Endothelial cell of umbilical vein (primary cell): Measurements from ENCODE around the gene SLC35G1. TPM values are rescaled to one million over a fixed set of nuclear protein-coding genes. Genes with fewer than 3 reads are reported as not detected.
A peak's percentile ranks its signal among the peaks of the same experiment; 100 is the strongest.

Experiments
- BruUV-seq: library from RNA; stranded (reverse); fragments of 400-500 nt; replicated peaks from 2 replicates; lab custom pipeline; 2021; lab: Mats Ljungman, UMichigan
- CTCF ChIA-PET: fragments of 300-600, 350-600 bp; sonication (Branson Sonifier 250); formaldehyde crosslinking; loops from one replicate; lab custom pipeline; 2021; ENCODE audit warnings: antibody characterized with exemption, inconsistent platforms; lab: Charles Lee
- POLR2A ChIA-PET: fragments of 300-600, 350-600 bp; sonication (Branson Sonifier 250); formaldehyde crosslinking; loops from one replicate; lab custom pipeline; 2021; ENCODE audit warnings: antibody characterized with exemption, inconsistent platforms; lab: Charles Lee
- DNase-seq: peaks from one replicate; pipeline ENCODE4 v3.0.0-alpha.2; 2011; ENCODE audit warnings: low read depth, low spot score
- FAIRE-seq: peaks from 2 replicates; lab custom pipeline; 2011; peaks lifted over from hg19 to GRCh38; lab: Jason Lieb, UNC
- H2AFZ ChIP-seq: 2 replicates; pipeline ENCODE4 v1.6.0; 2012; ENCODE audit warnings: low read depth, low read length, control low read depth, inconsistent platforms
- H3K27ac ChIP-seq: 2 replicates; pipeline ENCODE4 v1.5.1; 2011; ENCODE audit warnings: low read depth, mild to moderate bottlenecking, control low read depth, low read length, moderate library complexity; ENCODE audit not compliant: insufficient read depth
- H3K27me3 ChIP-seq, 2 experiments: 2 replicates each; pipeline versions ENCODE4 v1.6.0 to v1.6.1; 2011; ENCODE audit warnings: low read length in 2 of 2, mixed read lengths in 1 of 2; ENCODE audit not compliant: control insufficient read depth in 2 of 2, insufficient read depth in 2 of 2
- H3K36me3 ChIP-seq, 2 experiments: 2 replicates in 1 of 2; 3 replicates in 1 of 2; pipeline ENCODE4 v1.5.1; 2011; ENCODE audit warnings: low read length in 2 of 2, mild to moderate bottlenecking in 1 of 2, moderate library complexity in 1 of 2; ENCODE audit not compliant: control insufficient read depth in 2 of 2, insufficient read depth in 2 of 2; ENCODE audit errors: extremely low read depth in 1 of 2
- H3K4me1 ChIP-seq: 3 replicates; pipeline ENCODE4 v1.5.1; 2011; ENCODE audit warnings: mild to moderate bottlenecking, low read length; ENCODE audit not compliant: control insufficient read depth, insufficient read depth; ENCODE audit errors: extremely low read depth
- H3K4me2 ChIP-seq: 2 replicates; pipeline ENCODE4 v1.6.1; 2011; ENCODE audit warnings: low read length, control low read depth, mixed read lengths; ENCODE audit not compliant: insufficient read depth
- H3K4me3 ChIP-seq, 3 experiments: fragments of 200-600 bp in 1 of 3; sonication (generic), shearing (Covaris generic) in 1 of 3; replicated peaks in 1 of 3; 2 replicates each; pipeline ENCODE4 v1.5.1; 2011 to 2016; ENCODE audit warnings: control low read depth in 3 of 3, low read length in 3 of 3, mild to moderate bottlenecking in 2 of 3, inconsistent platforms in 1 of 3, low read depth in 1 of 3, moderate library complexity in 1 of 3; ENCODE audit not compliant: insufficient read depth in 1 of 3
- H3K79me2 ChIP-seq: 2 replicates; pipeline ENCODE4 v1.6.0; 2012; ENCODE audit warnings: low read length, inconsistent platforms; ENCODE audit not compliant: control insufficient read depth, insufficient read depth
- H3K9ac ChIP-seq: replicated peaks from 2 replicates; pipeline ENCODE3; 2011; ENCODE audit warnings: low read length, control low read depth; ENCODE audit not compliant: insufficient read depth; ENCODE audit errors: extremely low read depth
- H3K9me1 ChIP-seq: replicated peaks from 3 replicates; pipeline ENCODE4 v1.6.0; 2011; ENCODE audit warnings: mild to moderate bottlenecking, low read length; ENCODE audit not compliant: control insufficient read depth, insufficient read depth; ENCODE audit errors: extremely low read depth
- H3K9me3 ChIP-seq: replicated peaks from 2 replicates; pipeline ENCODE4 v1.5.1; 2012; ENCODE audit warnings: low read length, inconsistent platforms; ENCODE audit not compliant: control insufficient read depth, insufficient read depth
- H4K20me1 ChIP-seq: replicated peaks from 2 replicates; pipeline ENCODE3; 2011; ENCODE audit warnings: mild to moderate bottlenecking, low read length; ENCODE audit not compliant: control insufficient read depth, insufficient read depth; ENCODE audit errors: extremely low read depth
- CTCF ChIP-seq, 2 donors: IDR thresholded peaks; 1 replicate in 1 of 2; 2 replicates in 1 of 2; pipeline ENCODE4 v1.5.1; 2011; ENCODE audit warnings: low read length in 2 of 2, mild to moderate bottlenecking in 2 of 2, moderate library complexity in 2 of 2, control low read depth in 1 of 2, inconsistent platforms in 1 of 2, low read depth in 1 of 2; ENCODE audit not compliant: insufficient read depth in 1 of 2; ENCODE audit errors: extremely low read depth in 1 of 2
- EZH2 ChIP-seq: IDR thresholded peaks from 2 replicates; pipeline ENCODE4 v1.6.1; 2012; ENCODE audit warnings: borderline replicate concordance, low read depth, mild to moderate bottlenecking, moderate library complexity, low read length, inconsistent platforms; ENCODE audit not compliant: severe bottlenecking
- FOS ChIP-seq: IDR thresholded peaks from 2 replicates; pipeline ENCODE4 v1.6.1; 2011; ENCODE audit warnings: mild to moderate bottlenecking, low read length, moderate library complexity, borderline replicate concordance; ENCODE audit not compliant: insufficient read depth
- GATA2 ChIP-seq: IDR thresholded peaks from 2 replicates; pipeline ENCODE4 v1.7.0; 2011; ENCODE audit warnings: low read depth, mild to moderate bottlenecking, moderate library complexity, mixed read lengths, low read length; ENCODE audit not compliant: insufficient read length, insufficient read depth
- JUN ChIP-seq: IDR thresholded peaks from 2 replicates; pipeline ENCODE4 v1.6.1; 2011; ENCODE audit warnings: borderline replicate concordance, low read depth; ENCODE audit not compliant: insufficient read length, insufficient read depth
- MAX ChIP-seq: IDR thresholded peaks from 2 replicates; pipeline ENCODE4 v1.6.1; 2011; ENCODE audit not compliant: insufficient read depth, insufficient read length
- MYC ChIP-seq: IDR thresholded peaks from one replicate; pipeline ENCODE4 v1.6.1; 2011; ENCODE audit warnings: mild to moderate bottlenecking, low read depth, low read length
- POLR2A ChIP-seq: IDR thresholded peaks from 2 replicates; pipeline ENCODE4 v1.6.1; 2012; ENCODE audit warnings: low read depth, mild to moderate bottlenecking, control low read depth, low read length
- POLR2AphosphoS5 ChIP-seq: IDR thresholded peaks from 2 replicates; pipeline ENCODE4 v1.6.1; 2012; ENCODE audit warnings: low read depth, mild to moderate bottlenecking, control low read depth, low read length, moderate library complexity; ENCODE audit not compliant: insufficient read depth
- dilution Hi-C: fragments of 300-500 bp; cut with MboI; formaldehyde crosslinking; loops from one replicate; pipeline ENCODE4 v1.15.0; 2019; ENCODE audit warnings: low sequenced_read_pairs; ENCODE audit not compliant: extremely low pct_ligation_motif_present
- intact Hi-C: fragments of 100-400 bp; cut with micrococcal nuclease; formaldehyde crosslinking; loops from one replicate; pipeline ENCODE4 v1.10.0; 2022
- polyA plus RNA-seq, 4 experiments: library from polyadenylated mRNA; depleted of rRNA in 3 of 4; stranded (reverse) in 3 of 4; unstranded in 1 of 4; fragments of >200 nt; gene quantifications; 2 replicates each; pipeline versions ENCODE4 v1.2.1 to v1.2.3, GENCODE V29; 2011 to 2012; ENCODE audit warnings: missing spikeins in 1 of 4
- total RNA-seq: library from RNA; stranded (reverse); gene quantifications from 2 replicates; pipeline ENCODE4 v1.2.3, GENCODE V29; 2021

SLC35G1 gene
- total and polyA plus RNA-seq, 2 donors (not counting 3 experiments of a cell fraction or from before 2014, with no cell fraction given) = 2.5 to 4.1 TPM

DNA sequence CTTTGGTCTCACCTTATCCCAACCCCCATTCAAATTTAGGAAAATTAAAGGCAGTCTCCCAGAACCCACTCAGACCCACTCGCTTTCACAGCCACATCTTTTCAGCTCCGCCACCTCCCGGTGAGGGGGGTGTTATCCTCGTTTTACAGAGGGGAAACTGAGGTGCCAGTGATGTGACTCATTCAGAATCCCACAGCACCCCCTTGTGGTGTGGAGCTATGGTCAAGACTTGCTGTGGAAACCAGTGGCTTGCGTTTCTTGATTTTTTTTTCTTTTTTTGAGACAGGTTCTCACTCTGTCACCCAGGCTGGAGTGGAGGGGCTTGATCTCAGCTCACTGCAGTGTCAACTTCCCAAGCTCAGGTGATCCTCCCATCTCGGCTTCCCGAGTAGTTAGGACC, 27.6 kb downstream of the SLC35G1 start:
- peak; percentile 4 for FAIRE-seq
- TF ChIP-seq POLR2A (no peak), CTCF (IDR thresholded peaks at IDR 0.05; ENCODE audit: extremely low read depth in 1 of 2, insufficient read depth in 1 of 2, low read depth in 1 of 2, low read length in 2 of 2) (peak; percentile 28 to 55), MAX (no peak), FOS (no peak), GATA2 (no peak), MYC (no peak), POLR2AphosphoS5 (no peak), EZH2 (no peak), JUN (no peak)
- H3K4me2 ChIP-seq = no peak overlapping the region
- H3K27me3 ChIP-seq = no peaks in the 10 kb centered on the region
- CTCF ChIA-PET = interaction anchor here (0.7 to 3.0 kb wide), 14 partner anchors 10 to 523 kb away, joined by 3 to 16 read pairs (median 4); no protein-coding TSS in a partner anchor
- no peak overlapping the region for H3K4me3 ChIP-seq
- BruUV-seq = no TSS peak
- H3K36me3 ChIP-seq = no peaks in the 10 kb centered on the region
- H3K27ac ChIP-seq = no peak overlapping the region
- no peaks in the 10 kb centered on the region for H3K4me1 ChIP-seq
- POLR2A ChIA-PET = no interaction called here
- H3K9ac ChIP-seq = no peak overlapping the region
- dilution Hi-C loops = no loop called here
- no peaks in the 10 kb centered on the region for H4K20me1 ChIP-seq
- intact Hi-C loops = loop anchor here (1.0 to 2.0 kb wide), 3 partner anchors 100 to 367 kb away; no protein-coding TSS in a partner anchor
- H3K9me1 ChIP-seq = no peaks in the 10 kb centered on the region
- DNase-seq = no peak
- no peaks in the 10 kb centered on the region for H3K9me3 ChIP-seq
- no peaks in the 10 kb centered on the region for H3K79me2 ChIP-seq
- H2AFZ ChIP-seq = no peak overlapping the region
